ENCODE results near the gene SLC4A3.

DNA sequence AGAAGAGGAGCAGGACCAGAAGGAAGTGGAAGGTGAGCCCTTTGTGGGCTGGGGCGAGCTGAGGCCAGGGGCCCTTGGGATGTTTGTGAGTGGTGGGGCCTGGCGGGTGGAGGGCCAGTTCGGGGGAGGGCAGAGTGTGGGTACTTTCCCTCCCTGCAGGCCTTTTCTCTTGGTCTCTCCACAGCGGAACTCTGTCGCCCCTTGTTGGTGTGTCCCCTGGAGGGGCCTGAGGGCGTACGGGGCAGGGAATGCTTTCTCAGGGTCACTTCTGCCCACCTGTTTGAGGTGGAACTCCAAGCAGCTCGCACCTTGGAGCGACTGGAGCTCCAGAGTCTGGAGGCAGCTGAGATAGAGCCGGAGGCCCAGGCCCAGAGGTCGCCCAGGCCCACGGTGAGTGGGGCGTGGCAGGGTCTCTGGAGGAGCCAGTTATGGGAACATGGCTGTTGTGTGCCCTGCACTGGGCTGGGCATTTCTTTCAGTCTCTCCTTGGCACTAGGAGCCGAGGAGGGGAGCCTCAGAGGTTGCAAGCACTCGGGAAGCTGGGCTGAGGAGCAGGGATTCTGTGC is 18.9 kb upstream of the SLC4A3 start:
- TF ChIP-seq CTCF (optimal IDR thresholded peaks at IDR 0.05 in 1 of 3, IDR thresholded peaks at IDR 0.05 in 1 of 3, conservative IDR thresholded peaks at IDR 0.05 in 1 of 3; ENCODE audit: extremely low read depth in 1 of 3, insufficient read depth in 2 of 3, low read length in 3 of 3) (no peak), EZH2 (IDR thresholded peaks at IDR 0.05; ENCODE audit: low read length) (no peak)
